GM23338 (cell line): ENCODE results near the gene UBL7.

Experiments used
- CTCF ChIP-seq, 2 experiments: fragments of 200-600 bp in 1 of 2; sonication (generic) in 1 of 2; conservative IDR thresholded peaks; 2 replicates each; pipeline versions ENCODE4 v1.5.1 to v1.6.1; 2016 to 2017; ENCODE audit warnings: antibody characterized with exemption in 2 of 2, low read depth in 2 of 2, mild to moderate bottlenecking in 2 of 2, moderate library complexity in 1 of 2
- EZH2phosphoT487 ChIP-seq: fragments of 200-600 bp; sonication (generic); IDR thresholded peaks from one replicate; pipeline ENCODE4 v1.8.1; 2018; ENCODE audit warnings: antibody characterized with exemption; ENCODE audit not compliant: unreplicated experiment

GRCh38 chr15:74420193-74420905 is 40.6 kb downstream of the UBL7 start:
- TF ChIP-seq EZH2phosphoT487 (no peak), CTCF (conservative IDR thresholded peaks at IDR 0.05; ENCODE audit: low read depth in 2 of 2) (no peak)
